Measurements from ENCODE around the gene SLC8A1. TPM values are rescaled to one million over a fixed set of nuclear protein-coding genes. Genes with fewer than 3 reads are reported as not detected.

The SLC8A1 gene
- total and polyA plus RNA-seq, 10 of the 15 experiments (the other 5 are each of a cell fraction or from before 2014, with no cell fraction given) = under 0.01 to 1.2 (median 0.01) TPM; not detected in 3

GRCh38 chr2:40352703-40353099 is 99.2 kb downstream of the SLC8A1 start (continued):
- TF ChIP-seq NKRF (conservative IDR thresholded peaks at IDR 0.05) (no peak), ATF3 (IDR thresholded peaks at IDR 0.05; ENCODE audit: borderline replicate concordance, extremely low read depth, low read depth, low read length) (no peak), CBX5 (IDR thresholded peaks at IDR 0.05; ENCODE audit: low read depth) (no peak), ZNF207 (IDR thresholded peaks at IDR 0.05; ENCODE audit: borderline replicate concordance) (no peak), SKIL (IDR thresholded peaks at IDR 0.05; ENCODE audit: low read depth, poor library complexity, severe bottlenecking) (no peak)

GRCh38 chr2:40352041-40352702 is 99.7 kb downstream of the SLC8A1 start:
- H4K20me1 ChIP-seq (ENCODE audit: control insufficient read depth, insufficient read depth) = no peaks in the 10 kb centered on the region
- H3K9ac ChIP-seq (ENCODE audit: control insufficient read depth, insufficient read depth, low read length) = no peak overlapping the region
- intact Hi-C loops (cut with micrococcal nuclease; ENCODE audit: unreplicated experiment) = no loop called here
- ATAC-seq = no peak
- H3K4me2 ChIP-seq (ENCODE audit: control insufficient read depth, insufficient read depth) = no peak overlapping the region
- no peak overlapping the region for H3K27ac ChIP-seq (ENCODE audit: control insufficient read depth, insufficient read depth)
- 12% methylated on average over 4 of the region's 4 CpGs for WGBS (ENCODE audit: insufficient coverage, insufficient replicate concordance, low lambda C conversion rate, missing lambda C conversion rate)
- SMC1A ChIA-PET (ENCODE audit: uncharacterized antibody, unreplicated experiment) = interaction anchor here (0.6 to 0.8 kb wide), 3 partner anchors 26 to 390 kb away, joined by 3 to 4 read pairs (median 3); no protein-coding TSS in a partner anchor
- CTCF ChIA-PET = interaction anchor here (1.1 kb wide), 1 partner anchor 203 kb away, joined by 3 read pairs; no protein-coding TSS in a partner anchor
- H3K27me3 ChIP-seq (replicated peaks in 1 of 2; ENCODE audit: control insufficient read depth in 2 of 2, insufficient read depth in 2 of 2, low read length in 1 of 2) = no peaks in the 10 kb centered on the region
- no peaks in the 10 kb centered on the region for H3K4me1 ChIP-seq (ENCODE audit: control insufficient read depth, insufficient read depth, low read length)
- DNase-seq (ENCODE audit: low read depth, low spot score) = no peak
- FAIRE-seq = no peak
- in situ Hi-C loops (cut with MboI) = no loop called here
- POLR2A ChIA-PET = no interaction called here
- no peaks in the 10 kb centered on the region for H3K36me3 ChIP-seq (ENCODE audit: control insufficient read depth in 2 of 2, insufficient read depth in 2 of 2, low read length in 1 of 2)
- RAD21 ChIA-PET (ENCODE audit: unreplicated experiment) = interaction anchor here (0.7 kb wide), 1 partner anchor 12 kb away, joined by 3 read pairs; no protein-coding TSS in a partner anchor
- no peak overlapping the region for H2AFZ ChIP-seq (ENCODE audit: control insufficient read depth, low read depth, low read length)
- H3K79me2 ChIP-seq (ENCODE audit: control insufficient read depth, insufficient read depth, low read length) = no peaks in the 10 kb centered on the region
- H3K9me3 ChIP-seq (replicated peaks; ENCODE audit: control insufficient read depth, insufficient read depth, low read length) = no peaks in the 10 kb centered on the region
- H3K4me3 ChIP-seq = no peak overlapping the region
- no TSS peak for BruUV-seq (replicated peaks)
- TF ChIP-seq SMAD5 (IDR thresholded peaks at IDR 0.05; ENCODE audit: low read depth) (no peak), RUNX3 (IDR thresholded peaks at IDR 0.05; ENCODE audit: low read length) (no peak), NFIC (IDR thresholded peaks at IDR 0.05; ENCODE audit: low read depth, low read length) (no peak), RELB (IDR thresholded peaks at IDR 0.05; ENCODE audit: low read depth) (no peak), STAT3 (IDR thresholded peaks at IDR 0.05; ENCODE audit: low read depth, low read length) (no peak), RFX5 (IDR thresholded peaks at IDR 0.05; ENCODE audit: low read depth, low read length) (no peak), LARP7 (IDR thresholded peaks at IDR 0.05) (no peak), MLLT1 (IDR thresholded peaks at IDR 0.05) (no peak)

Data from GM12878 (cell line).